NCI-H2029 (cell line): ENCODE data around the gene SLX9.
"Not testable (repeated sequence)": the region's sequence is repeated elsewhere in the genome, so short reads cannot be mapped to it uniquely, and the experiment has no call there.

ENCODE experiments used
- DNase-seq: peaks from one replicate; lab custom pipeline; 2025; lab: John Stamatoyannopoulos, UW

SLX9 gene

GRCh38 chr21:44916965-44917364 lies 22.9 kb upstream of the SLX9 start:
- DNase-seq: no peak

DNA sequence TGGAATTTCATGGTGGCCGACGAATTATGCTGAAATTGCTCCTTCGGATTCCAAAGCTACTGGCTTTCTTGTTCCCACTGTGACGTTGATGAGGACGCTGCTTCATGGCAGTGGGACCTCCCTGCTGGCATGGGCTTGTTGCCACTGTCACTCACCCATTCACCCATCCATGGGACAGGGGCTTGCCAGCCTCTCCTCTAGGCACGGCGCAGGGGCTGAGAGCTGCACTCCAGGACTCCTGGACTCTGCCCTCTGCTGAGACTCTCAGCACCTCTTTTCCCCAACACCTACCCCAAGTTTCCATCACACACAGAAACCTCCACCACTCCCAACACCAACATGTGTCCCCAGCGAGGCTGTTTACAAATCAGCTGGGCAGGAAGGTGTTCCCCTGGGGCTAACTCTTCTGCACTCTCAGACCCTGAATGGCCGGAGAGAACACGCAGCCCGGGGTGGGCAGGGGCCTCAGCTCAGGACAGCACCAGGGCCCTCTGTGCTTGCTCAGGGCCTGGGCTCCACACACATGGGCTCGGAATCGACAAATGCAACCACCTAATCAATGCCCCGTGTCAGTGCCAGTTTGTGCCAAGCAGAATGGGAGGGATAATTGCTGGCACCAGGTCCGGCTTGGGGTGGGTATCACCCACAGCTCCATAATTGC lies 22.3 kb upstream of the SLX9 start:
- no peak for DNase-seq

- no peak for DNase-seq
Measured at GRCh38 chr21:44918107-44918470, 21.7 kb upstream of the SLX9 start.

DNA sequence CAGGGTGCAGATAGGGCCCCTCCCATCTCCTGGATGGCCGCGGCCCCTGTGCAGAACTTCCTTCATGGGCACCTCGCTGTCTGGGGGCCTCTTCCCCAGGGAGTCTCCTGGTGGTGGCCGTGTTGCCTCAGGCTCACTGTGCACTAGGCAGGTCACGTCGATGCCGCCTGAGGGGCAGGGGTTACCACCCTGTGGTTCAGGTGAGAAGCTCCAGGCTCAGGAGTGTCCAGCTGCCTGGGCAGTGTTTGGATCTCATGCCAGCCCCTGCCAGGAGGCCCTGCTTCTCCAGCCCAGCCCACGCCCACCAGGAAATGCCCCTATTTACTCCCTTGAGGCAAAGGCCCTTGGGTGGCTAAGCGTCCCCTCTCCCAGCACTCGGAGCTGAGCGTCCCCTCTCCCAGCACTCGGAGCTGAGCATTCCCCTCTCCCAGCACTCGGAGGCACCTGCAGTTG lies 21.2 kb upstream of the SLX9 start:
- DNase-seq: no peak

DNA sequence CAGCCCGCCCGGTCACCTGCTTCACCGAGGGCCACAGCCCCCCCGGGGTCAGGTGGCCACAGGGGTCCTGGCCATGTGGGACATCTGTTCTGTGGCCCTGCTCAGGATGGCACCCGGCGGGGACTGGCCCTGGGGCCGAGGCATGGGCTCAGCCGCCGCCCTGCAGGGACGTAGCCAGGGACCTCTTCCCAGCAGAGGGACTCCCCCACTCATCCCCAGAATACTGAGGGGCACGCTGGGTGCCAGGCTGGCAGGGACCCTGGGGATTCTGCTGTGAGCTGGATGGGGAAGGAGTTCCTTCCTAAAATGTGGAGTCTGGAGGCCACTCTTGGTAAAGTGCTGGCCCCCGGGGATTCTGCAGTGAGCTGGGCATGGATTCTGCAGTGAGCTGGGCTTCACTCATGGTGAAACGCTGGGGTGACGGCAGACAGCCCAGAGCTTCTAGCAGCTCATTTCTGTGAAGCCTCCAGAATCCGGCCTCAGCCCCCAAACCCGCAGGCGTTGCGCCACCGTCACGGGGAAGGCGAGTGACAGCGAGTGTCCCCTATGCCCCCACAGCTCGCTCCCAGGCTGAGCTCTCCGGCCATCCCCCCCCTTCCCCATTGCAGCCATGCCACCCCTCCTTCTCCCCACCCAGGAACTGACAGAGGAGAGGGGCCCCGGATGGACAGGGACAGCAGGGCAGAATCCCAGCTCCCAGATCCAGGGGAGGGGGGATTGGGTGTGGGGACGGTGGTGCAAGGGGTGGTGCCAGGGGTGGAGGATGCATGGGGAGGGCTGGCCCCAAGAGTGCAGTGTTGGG lies 20.5 kb upstream of the SLX9 start:
- DNase-seq: no peak

DNA sequence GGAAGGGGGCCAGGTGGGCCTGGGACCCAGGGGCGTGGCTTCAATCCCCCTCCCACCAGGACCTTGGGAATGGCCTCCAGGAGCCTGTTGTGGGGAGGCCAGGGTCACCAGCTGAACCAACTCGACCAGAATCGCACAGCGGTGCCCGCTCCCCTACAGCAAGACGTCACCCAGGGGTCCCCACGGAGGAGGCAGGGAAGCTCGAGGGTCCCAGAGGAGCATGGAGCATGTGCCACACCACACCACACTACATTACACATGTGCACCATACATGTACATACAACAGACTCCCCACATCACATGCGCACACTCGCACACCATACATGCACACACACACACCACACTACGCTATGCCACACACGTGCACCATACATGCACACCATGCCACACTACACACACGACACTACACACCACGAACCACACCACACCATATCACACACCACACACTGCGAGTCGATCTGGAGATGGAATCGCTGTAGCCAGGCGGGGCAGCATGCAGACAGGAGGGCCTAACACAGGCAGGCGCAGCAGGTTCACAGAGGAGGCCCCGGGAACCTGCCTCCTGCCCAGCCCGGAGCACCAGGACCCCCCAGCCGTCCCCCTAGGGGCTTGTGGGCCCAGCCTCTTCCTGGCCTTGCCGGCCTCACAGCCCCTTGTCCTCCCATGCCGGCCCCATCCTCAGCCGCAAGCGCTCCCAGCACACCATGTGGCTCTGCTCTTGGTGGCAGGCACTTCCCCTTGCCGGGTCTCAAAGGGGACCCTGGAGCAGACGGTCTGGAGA lies 19.7 kb upstream of the SLX9 start:
- DNase-seq: no peak

DNA sequence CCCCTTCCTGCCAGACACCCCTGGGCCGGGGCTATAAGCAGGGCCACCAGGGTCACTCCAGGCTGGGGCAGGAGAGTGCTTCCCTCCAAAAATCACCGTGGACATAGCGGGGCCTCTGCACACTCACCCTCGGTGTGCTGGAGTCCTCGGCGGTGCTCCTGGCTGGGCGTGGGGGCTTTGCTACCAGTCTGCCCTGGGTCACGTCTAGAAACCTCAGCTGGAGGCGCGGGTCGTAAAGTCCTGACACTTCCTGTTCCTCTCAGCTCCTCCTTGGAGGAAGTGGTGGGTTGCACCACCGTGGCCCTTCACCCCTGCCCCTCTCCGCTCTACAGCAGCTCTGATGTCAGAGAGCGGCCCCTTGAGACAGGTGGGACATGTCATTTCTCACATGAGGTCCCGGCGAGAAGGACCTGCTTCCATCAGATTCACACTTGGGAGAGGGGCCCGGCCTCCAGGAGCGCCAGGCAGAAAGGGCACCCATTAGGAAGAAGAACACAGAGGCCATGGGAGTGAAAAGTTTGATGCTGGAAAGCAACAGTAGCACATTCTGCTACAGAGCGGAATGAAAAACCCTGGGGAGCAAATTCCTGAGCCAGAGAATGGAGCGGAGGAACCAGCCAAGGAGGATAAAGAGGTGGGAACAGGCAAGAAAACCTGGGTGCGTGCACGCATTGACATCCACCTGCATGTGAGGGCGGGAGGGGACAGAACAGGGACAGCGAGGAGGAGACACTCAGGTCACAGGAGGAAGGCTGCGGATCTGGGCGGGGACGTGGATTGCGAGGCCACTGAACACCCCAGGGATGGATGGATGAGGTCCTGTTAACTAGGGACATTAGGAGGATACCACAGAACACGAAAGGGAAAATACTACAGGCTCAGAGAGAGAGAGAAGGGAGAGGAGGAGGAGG lies 18.9 kb upstream of the SLX9 start, which contains the start of gene ITGB2:
ITGB2 (minus strand) TSS at position 206 of the 911 bp plus-strand sequence. CDS start 10,117 bp downstream, outside the sequence.
- DNase-seq: no peak

GRCh38 chr21:44921928-44922327 lies 17.9 kb upstream of the SLX9 start:
- DNase-seq: no peak

DNA sequence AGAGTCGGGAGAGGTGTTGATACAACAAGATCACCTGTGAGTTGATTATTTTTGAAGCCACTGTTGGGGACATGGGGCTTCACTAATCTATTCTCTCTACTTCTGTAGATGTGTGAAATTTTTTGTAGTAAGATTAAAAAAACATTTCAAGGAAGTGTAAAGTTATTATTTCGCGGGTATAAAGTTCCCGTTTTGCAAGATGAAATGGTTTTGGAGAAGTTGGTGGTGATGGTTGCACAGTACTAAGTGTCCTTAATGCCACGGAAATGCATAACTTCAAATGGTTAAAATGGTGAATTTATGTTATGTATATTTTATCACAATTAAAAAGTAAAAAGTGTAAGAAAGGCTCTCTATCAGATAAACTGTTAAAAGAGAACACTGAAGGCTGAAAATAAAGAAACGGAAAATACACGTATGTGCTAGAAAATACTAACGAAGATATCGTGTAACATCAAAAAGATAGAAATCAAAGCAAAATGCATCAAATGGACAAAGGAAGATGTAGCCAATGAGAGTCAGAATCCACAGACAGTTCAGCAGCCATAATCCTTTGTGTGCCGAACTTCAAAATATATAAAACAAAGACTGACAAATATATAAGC lies 16.2 kb upstream of the SLX9 start:
- no peak for DNase-seq

DNA sequence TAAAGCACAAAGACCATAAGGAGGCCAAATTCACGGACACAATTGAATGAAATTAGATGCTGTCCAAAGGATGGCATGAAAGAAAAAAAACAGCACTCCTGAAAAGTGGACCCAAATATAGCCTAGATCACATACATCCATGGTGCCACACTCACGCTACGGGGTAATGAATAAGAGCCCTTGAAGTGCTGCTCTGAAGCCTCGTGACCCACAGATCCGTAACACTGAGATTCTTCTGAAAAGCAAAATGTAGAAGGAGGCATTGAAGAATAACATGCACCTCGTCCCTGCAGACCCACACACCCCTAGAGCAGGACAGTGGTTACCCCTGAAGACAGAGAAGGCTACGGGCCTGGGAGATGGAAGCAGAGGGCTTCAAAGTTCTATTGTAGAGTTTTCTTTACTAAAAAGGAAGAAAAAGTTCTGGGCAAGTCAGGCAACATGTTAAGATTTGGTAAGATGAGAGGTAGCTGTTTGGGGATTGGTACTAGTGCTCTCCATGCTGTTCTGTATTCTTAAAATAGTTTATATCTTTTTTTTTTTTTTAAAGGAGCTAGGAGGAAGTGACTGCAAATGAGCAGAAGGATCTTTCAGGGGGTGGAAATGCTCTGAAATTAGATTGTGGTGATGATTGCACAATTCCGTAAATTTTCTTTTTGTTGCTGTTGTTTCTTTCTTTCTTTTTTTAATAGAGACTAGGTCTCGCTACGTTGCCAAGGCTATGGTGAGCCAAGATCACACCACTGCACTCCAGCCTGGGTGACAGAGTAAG lies 15.0 kb upstream of the SLX9 start:
- no peak for DNase-seq

GRCh38 chr21:44925378-44925755 lies 14.5 kb upstream of the SLX9 start:
- no peak for DNase-seq

GRCh38 chr21:44926331-44927101 lies 13.3 kb upstream of the SLX9 start:
- DNase-seq: no peak

DNA sequence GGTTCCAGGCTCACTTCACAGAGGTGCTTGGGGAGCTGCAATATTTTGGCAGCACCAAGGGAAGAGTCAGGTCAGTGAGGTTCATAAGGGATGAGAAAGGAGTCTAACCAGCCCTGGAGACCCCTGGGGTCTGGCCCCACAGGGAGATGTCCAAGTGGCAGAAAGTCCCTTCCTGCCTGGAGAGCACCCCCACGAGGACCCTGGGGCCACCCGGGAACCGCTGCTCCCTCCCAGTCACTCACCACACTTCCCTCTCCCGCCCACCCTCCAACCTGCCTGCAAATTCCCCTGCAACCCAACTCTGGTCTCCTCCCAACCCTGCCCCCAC lies 12.6 kb upstream of the SLX9 start:
- DNase-seq: no peak

GRCh38 chr21:44927587-44928461 lies 12.0 kb upstream of the SLX9 start:
- no peak for DNase-seq

DNA sequence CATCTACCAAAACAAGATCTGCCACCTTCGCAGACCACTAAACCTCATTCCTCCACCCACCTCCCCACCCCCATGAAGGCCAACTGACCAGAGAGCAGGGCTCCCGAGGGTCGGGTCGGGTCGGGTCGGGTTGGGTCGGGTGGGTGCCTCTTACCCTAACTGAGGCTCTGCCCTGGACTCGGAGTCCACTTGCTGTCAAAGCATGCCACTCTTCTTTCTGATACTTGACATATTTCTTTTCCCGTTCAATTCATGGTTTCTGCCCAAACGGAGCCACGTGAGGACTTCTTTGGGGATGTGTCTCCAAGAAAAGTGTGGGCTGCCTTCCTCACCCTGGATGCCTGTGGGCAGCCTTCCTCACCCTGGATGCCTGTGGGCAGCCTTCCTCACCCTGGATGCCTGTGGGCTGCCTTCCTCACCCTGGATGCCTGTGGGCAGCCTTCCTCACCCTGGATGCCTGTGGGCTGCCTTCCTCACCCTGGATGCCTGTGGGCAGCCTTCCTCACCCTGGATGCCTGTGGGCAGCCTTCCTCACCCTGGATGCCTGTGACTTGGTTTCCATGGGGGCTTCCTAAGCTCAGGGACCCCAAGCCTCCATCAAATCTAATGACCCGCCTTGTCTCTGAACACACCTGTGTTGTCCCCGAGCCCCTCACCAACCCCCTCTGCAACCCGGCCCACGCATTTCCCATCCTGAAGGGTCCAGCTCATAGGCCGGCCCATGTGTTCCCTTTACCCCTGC lies 11.2 kb upstream of the SLX9 start:
- not testable (repeated sequence) for DNase-seq

DNA sequence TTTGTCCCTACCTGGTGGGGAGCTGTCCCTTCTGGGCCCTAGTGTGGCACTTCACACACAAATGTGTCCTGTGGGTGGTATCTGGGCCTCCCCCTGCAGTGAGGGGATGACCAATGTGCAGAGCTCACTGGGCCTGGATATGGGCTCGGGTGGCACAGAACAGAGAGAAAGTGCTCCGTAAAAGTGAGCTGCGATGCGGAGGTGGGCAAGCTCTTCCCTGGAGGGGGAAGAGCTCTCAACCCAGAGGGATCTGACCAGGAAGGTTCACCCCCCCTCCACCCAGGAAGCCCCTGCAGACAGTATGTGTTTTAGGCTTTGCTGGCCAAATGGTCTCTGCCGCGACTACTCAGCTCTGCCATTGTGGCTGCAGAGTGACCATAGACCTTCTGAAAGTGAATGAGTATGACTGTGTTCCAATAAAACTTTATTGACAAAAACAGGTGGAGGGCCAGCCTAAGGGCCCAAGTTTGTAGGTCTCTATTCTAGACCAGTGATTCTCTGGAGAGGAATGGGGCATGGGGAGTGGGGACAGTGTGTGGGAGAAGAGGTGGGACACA lies 10.5 kb upstream of the SLX9 start:
- no peak for DNase-seq

GRCh38 chr21:44929799-44930542 lies 9.9 kb upstream of the SLX9 start:
- DNase-seq: no peak
